ENCODE data around the gene EHD1.
"Not testable (repeated sequence)": the region's sequence is repeated elsewhere in the genome, so short reads cannot be mapped to it uniquely, and the experiment has no call there.

Gene EHD1

DNA sequence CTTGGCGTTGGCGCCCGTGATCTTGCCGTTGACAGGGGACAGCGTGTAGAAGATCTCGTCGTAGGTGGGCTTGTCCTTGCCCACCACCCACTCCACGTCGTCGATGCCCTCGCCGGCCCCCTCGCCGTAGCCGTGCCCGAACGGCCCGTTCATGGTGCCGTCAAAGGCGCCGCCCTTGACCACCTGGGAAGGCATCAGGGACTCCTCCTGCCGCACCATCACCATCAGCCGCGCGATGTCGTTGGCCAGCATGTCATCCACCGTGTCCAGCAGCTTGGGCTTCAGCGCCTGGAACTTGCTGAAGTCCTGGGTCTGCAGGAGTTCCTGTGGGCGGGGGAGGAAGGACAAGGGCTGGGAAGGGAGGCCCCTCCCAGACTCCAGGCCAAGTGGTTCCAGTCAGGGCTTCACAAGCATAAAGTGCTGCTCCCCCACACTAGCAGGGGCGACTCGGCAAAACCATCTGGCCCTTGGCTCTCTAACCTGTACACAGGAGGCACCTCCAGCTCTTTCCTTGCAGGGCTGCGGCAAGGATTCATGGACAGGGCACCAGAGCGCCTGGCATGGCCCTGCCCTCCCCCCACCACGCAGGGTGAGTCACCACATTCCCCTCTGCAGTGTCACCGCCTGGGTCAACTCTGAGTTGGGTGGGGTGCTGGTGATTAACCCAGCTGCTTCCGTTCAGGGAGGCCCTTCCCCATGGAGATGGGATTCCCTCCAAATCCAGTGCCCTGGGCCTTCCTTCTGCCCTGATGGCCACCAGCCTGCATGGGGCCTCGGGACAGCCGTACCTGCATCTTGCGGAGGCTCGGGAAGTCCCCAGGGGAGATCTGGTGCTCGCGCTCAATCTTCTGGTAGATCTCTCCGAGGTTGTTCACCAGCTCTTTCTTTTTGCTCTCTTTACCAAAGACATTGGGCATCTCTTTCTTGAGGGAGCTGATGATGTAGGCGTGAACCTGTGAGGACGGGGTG is 23.6 kb downstream of the EHD1 start:
- H3K27me3 Mint-ChIP-seq: no peaks in the 10 kb centered on the region

DNA sequence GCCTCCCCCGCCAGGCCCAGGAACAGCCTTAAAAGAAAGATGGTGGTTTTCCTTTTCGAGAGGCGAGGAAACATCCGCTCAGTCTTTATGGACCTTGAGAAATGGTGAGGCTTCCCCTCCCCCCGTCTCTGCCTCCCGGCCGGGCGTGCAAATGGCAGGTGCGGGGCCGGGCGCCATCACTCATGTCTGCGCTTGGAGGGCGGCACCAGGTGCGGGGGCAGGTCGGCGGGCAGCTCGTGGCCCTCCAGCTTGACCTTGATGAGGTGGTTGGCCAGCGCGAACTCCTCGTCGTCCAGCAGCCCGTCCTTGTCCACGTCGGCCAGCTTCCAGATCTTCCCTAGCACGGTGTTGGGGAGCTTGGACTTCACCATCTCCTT is 24.3 kb downstream of the EHD1 start:
- H3K4me3 Mint-ChIP-seq: peak overlapping the region; percentile 39
- no peaks in the 10 kb centered on the region for H3K27me3 Mint-ChIP-seq
- peaks cover 91% of the 10 kb centered on the region for H3K4me1 Mint-ChIP-seq (ENCODE audit: low read depth)
- H3K36me3 Mint-ChIP-seq (ENCODE audit: low read depth): peaks cover 71% of the 10 kb centered on the region
- H3K27ac Mint-ChIP-seq: peak overlapping the region; percentile 40
- no peak for DNase-seq
- no peaks in the 10 kb centered on the region for H3K9me3 Mint-ChIP-seq

More for the DNA sequence above, 23.6 kb downstream of the EHD1 start:
- H3K4me3 Mint-ChIP-seq: peak overlapping the region; percentile 60
- H3K27ac Mint-ChIP-seq: peak overlapping the region; percentile 91
- H3K9me3 Mint-ChIP-seq: no peaks in the 10 kb centered on the region
- peak; percentile 74 for DNase-seq
- peaks cover 78% of the 10 kb centered on the region for H3K36me3 Mint-ChIP-seq (ENCODE audit: low read depth)
- H3K4me1 Mint-ChIP-seq (ENCODE audit: low read depth): peaks cover 91% of the 10 kb centered on the region

- H3K36me3 Mint-ChIP-seq (ENCODE audit: low read depth): peaks cover 66% of the 10 kb centered on the region
- DNase-seq: peak; percentile 50
- H3K27ac Mint-ChIP-seq: peak overlapping the region; percentile 82
Measured at GRCh38 chr11:64853709-64854108, 24.7 kb downstream of the EHD1 start.

GRCh38 chr11:64852804-64853509 is 25.5 kb downstream of the EHD1 start:
- Mint-ChIP-seq H3K4me1 (ENCODE audit: low read depth) (peaks cover 91% of the 10 kb centered on the region), H3K9me3 (no peaks in the 10 kb centered on the region), H3K27me3 (no peaks in the 10 kb centered on the region), H3K27ac (peak overlapping the region; percentile 82), H3K4me3 (peak overlapping the region; percentile 35), H3K36me3 (ENCODE audit: low read depth) (peaks cover 59% of the 10 kb centered on the region)
- peak; percentile 39 for DNase-seq

More at GRCh38 chr11:64853709-64854108, 24.7 kb downstream of the EHD1 start:
- H3K4me3 Mint-ChIP-seq: peak overlapping the region; percentile 35
- H3K27me3 Mint-ChIP-seq: no peaks in the 10 kb centered on the region
- no peaks in the 10 kb centered on the region for H3K9me3 Mint-ChIP-seq
- H3K4me1 Mint-ChIP-seq (ENCODE audit: low read depth): peaks cover 91% of the 10 kb centered on the region

DNA sequence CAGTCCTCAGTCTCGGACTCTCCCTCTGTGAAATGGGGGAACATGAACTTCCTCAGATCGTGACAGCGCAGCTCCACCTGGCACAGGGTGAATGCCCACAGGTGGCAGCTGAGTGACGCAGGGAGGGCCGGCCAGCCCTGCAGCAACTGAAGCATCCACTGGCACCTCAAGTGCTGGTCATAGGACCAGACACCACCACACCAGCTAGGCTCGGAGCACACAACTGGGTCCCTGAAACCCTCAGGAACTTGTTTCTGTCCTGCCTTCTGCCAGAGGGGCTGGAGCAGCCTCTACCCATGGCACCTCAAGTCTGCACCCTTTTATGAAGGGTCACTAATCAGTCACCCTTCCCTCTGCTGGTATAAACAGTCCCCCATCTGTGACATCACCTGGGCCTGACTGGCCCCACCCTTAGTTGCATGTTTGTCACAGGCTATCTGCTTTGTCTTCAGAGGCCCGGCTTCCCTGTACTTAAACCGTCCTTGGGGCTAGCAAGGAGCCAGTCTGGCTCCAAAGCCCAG is 26.5 kb downstream of the EHD1 start:
- peak overlapping the region; percentile 25 for H3K4me3 Mint-ChIP-seq
- no peaks in the 10 kb centered on the region for H3K27me3 Mint-ChIP-seq
- H3K9me3 Mint-ChIP-seq: no peaks in the 10 kb centered on the region
- peak overlapping the region; percentile 82 for H3K27ac Mint-ChIP-seq
- peak; percentile 48 for DNase-seq
- peaks cover 53% of the 10 kb centered on the region for H3K36me3 Mint-ChIP-seq (ENCODE audit: low read depth)
- peaks cover 92% of the 10 kb centered on the region for H3K4me1 Mint-ChIP-seq (ENCODE audit: low read depth)

- Mint-ChIP-seq H3K27ac (peak overlapping the region; percentile 82), H3K4me3 (peak overlapping the region; percentile 25), H3K27me3 (no peaks in the 10 kb centered on the region), H3K4me1 (ENCODE audit: low read depth) (peaks cover 85% of the 10 kb centered on the region), H3K9me3 (no peaks in the 10 kb centered on the region), H3K36me3 (ENCODE audit: low read depth) (peaks cover 44% of the 10 kb centered on the region)
- DNase-seq: peak; percentile 74
Measured at GRCh38 chr11:64850979-64851567, 27.3 kb downstream of the EHD1 start.

DNA sequence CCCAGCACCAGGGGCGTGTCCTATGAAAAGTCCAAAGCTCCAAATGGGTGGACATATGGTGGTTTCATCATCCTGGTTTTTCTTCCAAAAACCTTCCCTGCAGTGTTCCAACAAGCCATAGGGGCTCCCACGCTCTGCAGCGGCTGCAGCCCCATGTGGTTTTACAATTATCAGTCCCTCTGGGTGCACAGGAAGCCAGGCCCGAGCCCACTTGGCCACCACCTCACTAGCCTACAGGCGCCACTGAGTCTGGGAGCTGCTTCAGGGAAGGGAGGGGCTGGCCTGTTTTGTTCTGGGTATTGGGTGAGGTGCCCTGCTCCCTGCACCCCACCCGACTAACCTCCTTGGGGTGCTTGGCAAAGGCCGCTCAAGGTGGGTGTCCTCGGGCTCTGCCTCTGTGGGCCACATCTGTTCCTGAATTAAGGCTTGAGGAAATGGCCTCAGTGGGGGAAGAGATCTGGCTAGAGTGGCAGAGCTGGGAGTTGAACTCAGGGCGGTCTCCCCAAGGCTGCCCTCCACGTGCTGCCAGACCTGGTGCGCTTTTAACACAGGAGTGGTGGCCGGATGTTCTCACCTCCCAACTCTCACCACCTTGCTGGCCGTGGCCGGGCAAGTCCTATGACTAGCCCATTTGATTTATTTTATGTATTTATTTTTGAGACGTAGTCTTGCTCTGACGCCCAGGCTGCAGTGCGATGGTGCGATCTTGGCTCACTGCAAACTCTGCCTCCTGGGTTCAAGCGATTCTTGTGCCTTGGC is 28.6 kb downstream of the EHD1 start:
- Mint-ChIP-seq H3K36me3 (ENCODE audit: low read depth) (peaks cover 32% of the 10 kb centered on the region), H3K9me3 (no peaks in the 10 kb centered on the region), H3K27me3 (no peaks in the 10 kb centered on the region), H3K27ac (peak overlapping the region; percentile 61), H3K4me1 (ENCODE audit: low read depth) (peaks cover 79% of the 10 kb centered on the region), H3K4me3 (no peak overlapping the region)
- DNase-seq: no peak

GRCh38 chr11:64848826-64849597 is 29.4 kb downstream of the EHD1 start:
- peaks cover 25% of the 10 kb centered on the region for H3K36me3 Mint-ChIP-seq (ENCODE audit: low read depth)
- peaks cover 72% of the 10 kb centered on the region for H3K4me1 Mint-ChIP-seq (ENCODE audit: low read depth)
- no peak overlapping the region for H3K4me3 Mint-ChIP-seq
- H3K9me3 Mint-ChIP-seq: no peaks in the 10 kb centered on the region
- H3K27me3 Mint-ChIP-seq: no peaks in the 10 kb centered on the region
- DNase-seq: no peak
- peak overlapping the region; percentile 78 for H3K27ac Mint-ChIP-seq

GRCh38 chr11:64848214-64848825 is 30.1 kb downstream of the EHD1 start:
- Mint-ChIP-seq H3K27ac (peak overlapping the region; percentile 78), H3K9me3 (no peaks in the 10 kb centered on the region), H3K36me3 (ENCODE audit: low read depth) (peaks cover 18% of the 10 kb centered on the region), H3K4me1 (ENCODE audit: low read depth) (peaks cover 70% of the 10 kb centered on the region), H3K27me3 (no peaks in the 10 kb centered on the region), H3K4me3 (no peak overlapping the region)
- DNase-seq: no peak

DNA sequence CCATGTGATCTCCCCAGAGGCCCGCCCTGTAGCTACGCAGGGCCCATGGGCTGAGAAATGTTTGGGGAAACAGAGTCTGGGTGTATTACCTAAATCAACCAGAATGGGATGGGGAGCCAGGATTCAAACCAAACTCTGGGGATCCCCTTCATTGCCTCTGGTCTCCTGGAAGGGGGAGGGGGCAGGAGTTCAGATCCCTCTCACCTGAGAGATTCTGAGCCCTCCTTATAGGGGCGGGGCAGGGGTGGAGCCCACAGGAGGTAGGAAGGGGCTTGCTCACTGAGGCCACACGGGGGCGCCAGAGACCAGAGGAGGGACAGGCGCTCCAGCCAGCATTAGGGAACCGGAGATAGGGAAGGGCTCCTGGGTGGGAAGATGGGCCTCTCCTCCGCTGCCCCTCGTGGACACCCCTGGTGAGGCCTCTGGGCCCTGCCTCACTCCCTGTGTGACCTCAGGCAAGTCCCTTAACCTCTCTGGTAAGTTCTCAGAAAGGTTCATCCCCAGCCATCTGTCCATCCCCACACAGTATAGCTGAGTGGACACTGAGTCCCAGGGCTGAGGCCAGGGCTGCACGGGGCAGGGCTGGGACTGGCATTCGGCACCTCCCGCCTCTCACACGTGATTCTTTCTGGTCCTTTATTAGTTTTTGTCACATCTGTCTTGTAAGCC is 31.3 kb downstream of the EHD1 start:
- peaks cover 61% of the 10 kb centered on the region for H3K4me1 Mint-ChIP-seq (ENCODE audit: low read depth)
- no peaks in the 10 kb centered on the region for H3K9me3 Mint-ChIP-seq
- no peaks in the 10 kb centered on the region for H3K27me3 Mint-ChIP-seq
- peak overlapping the region; percentile 55 for H3K27ac Mint-ChIP-seq
- H3K36me3 Mint-ChIP-seq (ENCODE audit: low read depth): peaks cover 6% of the 10 kb centered on the region
- H3K4me3 Mint-ChIP-seq: no peak overlapping the region
- peak; percentile 95 for DNase-seq

GRCh38 chr11:64845776-64846129 is 32.7 kb downstream of the EHD1 start:
- H3K4me3 Mint-ChIP-seq; H3K36me3 Mint-ChIP-seq (ENCODE audit: low read depth); H3K27ac Mint-ChIP-seq; DNase-seq; H3K9me3 Mint-ChIP-seq; H3K27me3 Mint-ChIP-seq: not testable (repeated sequence)
- H3K4me1 Mint-ChIP-seq (ENCODE audit: low read depth): peaks cover 47% of the 10 kb centered on the region

DNA sequence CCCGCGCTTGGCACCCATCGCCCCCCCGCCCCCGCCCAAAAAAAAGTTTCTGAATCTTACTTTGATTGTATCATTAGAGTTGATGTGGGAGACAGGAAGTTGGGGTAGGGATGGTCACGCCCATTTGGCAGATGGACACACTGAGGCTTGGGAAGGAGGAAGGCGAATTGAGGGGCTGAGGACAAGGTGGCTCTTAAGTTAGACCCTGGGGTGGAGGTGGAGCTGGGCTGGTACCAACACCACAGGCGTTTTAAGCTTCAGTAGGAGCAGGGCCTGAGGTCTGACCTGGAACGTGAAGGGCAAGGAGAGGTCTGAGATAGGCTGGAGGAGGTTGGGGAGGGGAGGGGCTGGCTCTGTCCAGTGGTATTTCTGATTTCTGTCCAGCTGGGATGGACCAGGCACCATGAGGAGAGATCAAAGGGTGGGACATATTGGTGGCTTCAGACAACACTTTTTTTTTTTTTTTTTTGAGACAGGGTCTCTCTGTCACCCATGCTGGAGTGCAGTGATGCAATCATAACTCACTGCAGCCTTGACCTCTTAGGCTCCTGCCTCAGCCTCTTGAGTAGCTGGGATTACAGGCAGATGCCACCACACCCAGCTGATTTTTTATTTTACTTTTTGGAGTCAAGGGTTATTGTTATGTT is 33.2 kb downstream of the EHD1 start:
- Mint-ChIP-seq H3K36me3 (ENCODE audit: low read depth) (no peaks in the 10 kb centered on the region), H3K27me3 (no peaks in the 10 kb centered on the region), H3K27ac (peak overlapping the region; percentile 71), H3K4me1 (ENCODE audit: low read depth) (peaks cover 45% of the 10 kb centered on the region), H3K9me3 (no peaks in the 10 kb centered on the region), H3K4me3 (peak overlapping the region; percentile 56)
- no peak for DNase-seq
